Measurements from ENCODE around the gene TSHZ3.

TSHZ3 gene

GRCh38 chr19:31351056-31351854 is 2.0 kb upstream of the TSHZ3 start:
- TF ChIP-seq CTCF (IDR thresholded peaks at IDR 0.05; ENCODE audit: insufficient read depth, missing control alignments): no peak
- FAIRE-seq (no peak), DNase-seq (ENCODE audit: insufficient read length, low spot score) (no peak)

- no peak for FAIRE-seq
- no peak for DNase-seq (ENCODE audit: insufficient read length, low spot score)
Observed at GRCh38 chr19:31350693-31351055, 1.4 kb upstream of the TSHZ3 start.

GRCh38 chr19:31350033-31350692 is 927 bp upstream of the TSHZ3 start:
- FAIRE-seq: no peak
- DNase-seq (ENCODE audit: insufficient read length, low spot score): no peak
- TF ChIP-seq CTCF (IDR thresholded peaks at IDR 0.05; ENCODE audit: insufficient read depth, missing control alignments): no peak

More at GRCh38 chr19:31350693-31351055, 1.4 kb upstream of the TSHZ3 start:
- TF ChIP-seq CTCF (IDR thresholded peaks at IDR 0.05; ENCODE audit: insufficient read depth, missing control alignments): no peak

GRCh38 chr19:31348481-31349159 is 616 bp downstream of the TSHZ3 start:
- no peak for TF ChIP-seq CTCF (IDR thresholded peaks at IDR 0.05; ENCODE audit: insufficient read depth, missing control alignments)
- no peak for FAIRE-seq
- no peak for DNase-seq (ENCODE audit: insufficient read length, low spot score)

GRCh38 chr19:31347828-31348392 is 1.3 kb downstream of the TSHZ3 start:
- no peak for DNase-seq (ENCODE audit: insufficient read length, low spot score)

GRCh38 chr19:31347354-31347753 is 1.9 kb downstream of the TSHZ3 start:
- DNase-seq (ENCODE audit: insufficient read length, low spot score): no peak
- no peak for TF ChIP-seq CTCF (IDR thresholded peaks at IDR 0.05; ENCODE audit: insufficient read depth, missing control alignments)
- no peak for FAIRE-seq

More at GRCh38 chr19:31347828-31348392, 1.3 kb downstream of the TSHZ3 start:
- TF ChIP-seq CTCF (IDR thresholded peaks at IDR 0.05; ENCODE audit: insufficient read depth, missing control alignments): no peak
- FAIRE-seq: no peak

Measured in D721Med (cell line).